H1 (cell line): Measurements from ENCODE around the gene ANXA7. TPM values are rescaled to one million over a fixed set of nuclear protein-coding genes. Genes with fewer than 3 reads are reported as not detected.

Source experiments
- EZH2 ChIP-seq: fragments of 200-600 bp; sonication (generic); IDR thresholded peaks from 2 replicates; pipeline ENCODE4 v1.7.1; 2012; ENCODE audit warnings: low read depth, mild to moderate bottlenecking, moderate library complexity, low read length, inconsistent platforms; ENCODE audit not compliant: severe bottlenecking
- FOSL1 ChIP-seq: IDR thresholded peaks from 2 replicates; pipeline ENCODE4 v1.6.1; 2011; ENCODE audit warnings: mild to moderate bottlenecking, low read depth, low read length, moderate library complexity; ENCODE audit not compliant: insufficient read depth
- JUND ChIP-seq: IDR thresholded peaks from 2 replicates; pipeline ENCODE4 v1.6.1; 2011; ENCODE audit warnings: mild to moderate bottlenecking, improper control_type of control experiment, low read length
- polyA plus RNA-seq, 7 experiments: library from polyadenylated mRNA; depleted of rRNA in 3 of 7; stranded (reverse) in 5 of 7; unstranded in 2 of 7; fragments of >200 nt in 5 of 7; fragments of 200-250 nt in 2 of 7; gene quantifications; 1 replicate in 5 of 7; 2 replicates in 1 of 7; 4 replicates in 1 of 7; pipeline versions ENCODE4 v1.2.1 to v1.2.3, GENCODE V29; 2011 to 2013; ENCODE audit warnings: missing spikeins in 2 of 7, mixed read lengths in 2 of 7
- total RNA-seq: library from RNA; stranded (reverse); fragmentation: NEBNext Ultra II Directional; extraction: Animal tissue kit (Norgen Biotek cat#: 25700); gene quantifications from 2 replicates; pipeline ENCODE4 v1.2.1, GENCODE V29; 2021

ANXA7 gene
- total and polyA plus RNA-seq, 2 of the 8 experiments (the other 6 are each of a cell fraction or from before 2014, with no cell fraction given), result 37.1 to 63.6 TPM

DNA sequence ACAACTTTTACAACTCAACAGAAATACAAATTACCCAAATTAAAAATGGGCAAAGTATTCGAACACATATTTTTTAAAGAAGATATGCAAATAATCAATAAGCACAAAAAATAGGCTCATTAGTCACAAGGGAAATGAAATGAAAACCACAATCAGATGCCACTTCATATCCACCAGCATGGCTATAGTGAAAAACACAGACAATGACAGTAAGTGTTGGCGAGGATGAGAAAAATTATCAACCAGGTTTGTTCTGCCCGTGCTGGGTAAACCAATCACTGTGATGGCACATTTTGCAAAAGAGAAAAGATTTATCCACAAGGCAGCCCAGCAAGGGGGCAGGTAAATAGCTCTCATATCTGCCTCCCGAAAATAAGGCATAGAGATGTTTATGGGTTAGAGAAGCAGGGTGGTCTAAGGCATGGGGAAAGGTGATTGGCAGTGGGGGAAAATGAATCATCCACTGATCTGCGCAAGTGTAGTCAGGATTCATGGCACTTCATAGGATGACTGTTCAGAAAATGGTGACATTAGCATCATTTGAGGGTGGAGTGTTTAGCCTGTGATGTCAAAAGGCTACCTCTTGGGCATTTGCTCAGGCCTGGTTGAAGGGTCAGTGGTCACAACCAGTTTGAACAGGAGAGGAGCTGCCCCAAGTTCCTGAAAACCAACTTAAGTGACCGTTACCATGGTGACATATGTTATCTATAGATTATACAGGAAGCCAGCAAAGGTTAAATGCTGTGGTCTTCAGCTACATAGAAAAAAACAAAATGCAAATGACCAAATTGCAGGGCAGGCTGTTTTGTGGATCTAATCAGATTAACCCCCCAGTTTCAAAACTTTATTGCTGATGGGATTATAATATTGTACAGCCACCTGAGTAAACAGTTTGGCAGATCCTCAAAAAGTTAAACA is 47.2 kb downstream of the ANXA7 start (continued):
- TF ChIP-seq FOSL1 (no peak), JUND (no peak), EZH2 (no peak)
